Fibroblast of skin of right quadriceps (primary cell): ENCODE data around the gene ALDH18A1.
"Not testable (repeated sequence)": the region's sequence is repeated elsewhere in the genome, so short reads cannot be mapped to it uniquely, and the experiment has no call there.

Experiments used
- DNase-seq: peaks from one replicate; pipeline ENCODE4 v3.0.0-alpha.2; 2013

The ALDH18A1 gene

GRCh38 chr10:95648138-95648537 is 8.4 kb downstream of the ALDH18A1 start:
- DNase-seq: no peak

- no peak for DNase-seq
Observed at GRCh38 chr10:95646160-95646559, 10.4 kb downstream of the ALDH18A1 start.

GRCh38 chr10:95644901-95645300 is 11.6 kb downstream of the ALDH18A1 start:
- DNase-seq: no peak

- DNase-seq: no peak
Observed at GRCh38 chr10:95640891-95641315, 15.6 kb downstream of the ALDH18A1 start.

- no peak for DNase-seq
Observed at GRCh38 chr10:95637911-95638310, 18.6 kb downstream of the ALDH18A1 start.

GRCh38 chr10:95637140-95637539 is 19.4 kb downstream of the ALDH18A1 start:
- no peak for DNase-seq

GRCh38 chr10:95635319-95635733 is 21.2 kb downstream of the ALDH18A1 start:
- DNase-seq: no peak

- DNase-seq: peak; percentile 5
Observed at GRCh38 chr10:95628786-95629185, 27.7 kb downstream of the ALDH18A1 start.

- no peak for DNase-seq
Observed at GRCh38 chr10:95626500-95626899, 30.0 kb downstream of the ALDH18A1 start.

GRCh38 chr10:95620415-95620814 is 36.1 kb downstream of the ALDH18A1 start:
- not testable (repeated sequence) for DNase-seq

- DNase-seq: no peak
Observed at GRCh38 chr10:95618101-95618500, 38.4 kb downstream of the ALDH18A1 start.

GRCh38 chr10:95616446-95616845 is 40.1 kb downstream of the ALDH18A1 start:
- no peak for DNase-seq

- DNase-seq: no peak
Observed at GRCh38 chr10:95613330-95613729, 43.2 kb downstream of the ALDH18A1 start.

- no peak for DNase-seq
Observed at GRCh38 chr10:95610727-95611126, 45.8 kb downstream of the ALDH18A1 start.

GRCh38 chr10:95606922-95607321 is 49.6 kb downstream of the ALDH18A1 start:
- DNase-seq: no peak

GRCh38 chr10:95605163-95605562 is 51.3 kb downstream of the ALDH18A1 start:
- DNase-seq: no peak

- peak; percentile 6 for DNase-seq
Observed at GRCh38 chr10:95604630-95605029, 51.9 kb downstream of the ALDH18A1 start.

- no peak for DNase-seq
Observed at GRCh38 chr10:95602382-95602781, 54.1 kb downstream of the ALDH18A1 start.

- peak; percentile 80 for DNase-seq
Observed at GRCh38 chr10:95601116-95601719, 55.3 kb downstream of the ALDH18A1 start.

GRCh38 chr10:95600158-95600557 is 56.4 kb downstream of the ALDH18A1 start:
- no peak for DNase-seq

- DNase-seq: no peak
Observed at GRCh38 chr10:95597788-95598187, 58.7 kb downstream of the ALDH18A1 start.

- no peak for DNase-seq
Observed at GRCh38 chr10:95588025-95588424, 68.5 kb downstream of the ALDH18A1 start.

GRCh38 chr10:95579835-95580535 is 76.5 kb downstream of the ALDH18A1 start:
- no peak for DNase-seq

GRCh38 chr10:95579292-95579691 is 77.2 kb downstream of the ALDH18A1 start:
- no peak for DNase-seq

GRCh38 chr10:95578619-95579018 is 77.9 kb downstream of the ALDH18A1 start:
- DNase-seq: no peak
